ENCODE data around the gene RIT2.
"Not testable (repeated sequence)": the region's sequence is repeated elsewhere in the genome, so short reads cannot be mapped to it uniquely, and the experiment has no call there.

The RIT2 gene

GRCh38 chr18:42742969-42743368, 372.5 kb downstream of the RIT2 start:
- ChIA-PET POLR2A (no interaction called here), CTCF (interaction anchor here (1.1 to 1.6 kb wide), 3 partner anchors 10 to 13 kb away, joined by 3 to 5 read pairs (median 4); no protein-coding TSS in a partner anchor)
- DNase-seq (ENCODE audit: extremely low spot score): no peak
- TF ChIP-seq CTCF (IDR thresholded peaks at IDR 0.05; ENCODE audit: control extremely low read depth, extremely low read depth, low read depth, missing control alignments): no peak

GRCh38 chr18:42742474-42742873, 373.0 kb downstream of the RIT2 start:
- DNase-seq (ENCODE audit: extremely low spot score): no peak
- no peak for TF ChIP-seq CTCF (IDR thresholded peaks at IDR 0.05; ENCODE audit: control extremely low read depth, extremely low read depth, low read depth, missing control alignments)
- ChIA-PET CTCF (interaction anchor here (1.1 to 1.6 kb wide), 3 partner anchors 9 to 13 kb away, joined by 3 to 5 read pairs (median 4); no protein-coding TSS in a partner anchor), POLR2A (no interaction called here)

- CTCF ChIA-PET: interaction anchor here (1.1 to 1.6 kb wide), 2 partner anchors 9 to 14 kb away, joined by 3 to 5 read pairs; no protein-coding TSS in a partner anchor
- POLR2A ChIA-PET; DNase-seq (ENCODE audit: extremely low spot score): not testable (repeated sequence)
Observed at GRCh38 chr18:42741805-42742347, 373.6 kb downstream of the RIT2 start.

- DNase-seq (ENCODE audit: extremely low spot score); POLR2A ChIA-PET; CTCF ChIA-PET: not testable (repeated sequence)
Observed at GRCh38 chr18:42741299-42741698, 374.2 kb downstream of the RIT2 start.

GRCh38 chr18:42736074-42736473, 379.4 kb downstream of the RIT2 start:
- POLR2A ChIA-PET: no interaction called here
- TF ChIP-seq CTCF (IDR thresholded peaks at IDR 0.05; ENCODE audit: control extremely low read depth, extremely low read depth, low read depth, missing control alignments): no peak
- CTCF ChIA-PET: no interaction called here
- DNase-seq (ENCODE audit: extremely low spot score): no peak

- ChIA-PET CTCF (interaction anchor here (1.7 kb wide), 1 partner anchor 10 kb away, joined by 6 read pairs; no protein-coding TSS in a partner anchor), POLR2A (no interaction called here)
- DNase-seq (ENCODE audit: extremely low spot score): no peak
- TF ChIP-seq CTCF (IDR thresholded peaks at IDR 0.05; ENCODE audit: control extremely low read depth, extremely low read depth, low read depth, missing control alignments): no peak
Observed at GRCh38 chr18:42734520-42734919, 381.0 kb downstream of the RIT2 start.

- POLR2A ChIA-PET: no interaction called here
- no peak for DNase-seq (ENCODE audit: extremely low spot score)
- TF ChIP-seq CTCF (IDR thresholded peaks at IDR 0.05; ENCODE audit: control extremely low read depth, extremely low read depth, low read depth, missing control alignments): no peak
- CTCF ChIA-PET: interaction anchor here (0.9 to 2.0 kb wide), 2 partner anchors 13 to 14 kb away, joined by 3 to 4 read pairs; no protein-coding TSS in a partner anchor
Observed at GRCh38 chr18:42730272-42730671, 385.2 kb downstream of the RIT2 start.

GRCh38 chr18:42719221-42719620, 396.3 kb downstream of the RIT2 start:
- no peak for TF ChIP-seq CTCF (IDR thresholded peaks at IDR 0.05; ENCODE audit: control extremely low read depth, extremely low read depth, low read depth, missing control alignments)
- no peak for DNase-seq (ENCODE audit: extremely low spot score)
- POLR2A ChIA-PET: no interaction called here
- CTCF ChIA-PET: no interaction called here

Data from GM10248 (cell line).